Activated CD4-positive, alpha-beta T cell treated with anti-CD3 and anti-CD28 coated beads, Interleukin-2, amount 50 U/mL, for 48 hours (primary cell): Measurements from ENCODE around the gene RCAN1.
A peak's percentile ranks its signal among the peaks of the same experiment; 100 is the strongest.

Experiments used
- DNase-seq, 2 experiments: peaks; one replicate each; pipeline ENCODE4 v3.0.0-alpha.2; 2020

The RCAN1 gene

GRCh38 chr21:34598931-34599400, 15.9 kb downstream of the RCAN1 start:
- no peak for DNase-seq

- DNase-seq: no peak
These were observed 17.5 kb downstream of the RCAN1 start for GRCh38 chr21:34597406-34597805.

GRCh38 chr21:34596561-34597271, 18.2 kb downstream of the RCAN1 start:
- DNase-seq: no peak

GRCh38 chr21:34595457-34595856, 19.5 kb downstream of the RCAN1 start:
- no peak for DNase-seq

- DNase-seq: no peak
These were observed 20.2 kb downstream of the RCAN1 start for GRCh38 chr21:34594566-34595234.

GRCh38 chr21:34593954-34594531, 20.9 kb downstream of the RCAN1 start:
- DNase-seq: no peak

GRCh38 chr21:34593423-34593822, 21.5 kb downstream of the RCAN1 start:
- DNase-seq: no peak

- DNase-seq: no peak
These were observed 22.6 kb downstream of the RCAN1 start for GRCh38 chr21:34592120-34592955.

- DNase-seq: no peak
These were observed 24.4 kb downstream of the RCAN1 start for GRCh38 chr21:34590520-34590919.

GRCh38 chr21:34589511-34590282, 25.2 kb downstream of the RCAN1 start:
- DNase-seq: no peak

GRCh38 chr21:34583926-34584563, 30.9 kb downstream of the RCAN1 start:
- no peak for DNase-seq

- DNase-seq: peak in 1 of 2 experiments; percentile 10
These were observed 32.3 kb downstream of the RCAN1 start for GRCh38 chr21:34582506-34583150.

GRCh38 chr21:34580181-34580700, 34.7 kb downstream of the RCAN1 start:
- DNase-seq: no peak

- DNase-seq: no peak
These were observed 35.5 kb downstream of the RCAN1 start for GRCh38 chr21:34579411-34579810.

GRCh38 chr21:34576041-34576511, 38.8 kb downstream of the RCAN1 start:
- no peak for DNase-seq

- no peak for DNase-seq
These were observed 40.0 kb downstream of the RCAN1 start for GRCh38 chr21:34574601-34575529.

GRCh38 chr21:34571994-34572393, 42.9 kb downstream of the RCAN1 start:
- DNase-seq: no peak

GRCh38 chr21:34570313-34570712, 44.6 kb downstream of the RCAN1 start:
- DNase-seq: no peak

GRCh38 chr21:34569381-34569979, 45.4 kb downstream of the RCAN1 start:
- DNase-seq: no peak
